Neural cell (in vitro differentiated cells): Measurements from ENCODE around the gene CFAP20DC.

Experiments
- EZH2 ChIP-seq: fragments of 200-600, 300-800 bp; shearing (Covaris generic), sonication (generic); IDR thresholded peaks from 2 replicates; pipeline ENCODE4 v1.6.1; 2014; ENCODE audit warnings: antibody characterized with exemption, low read length, borderline replicate concordance, mild to moderate bottlenecking; ENCODE audit not compliant: insufficient read depth, poor library complexity, severe bottlenecking
- POLR2AphosphoS5 ChIP-seq: IDR thresholded peaks from 2 replicates; pipeline ENCODE4 v1.6.1; 2012
- REST ChIP-seq: IDR thresholded peaks from 2 replicates; pipeline ENCODE4 v1.6.1; 2012; ENCODE audit warnings: borderline replicate concordance
- SMC3 ChIP-seq: fragments of 450-650 bp; conservative IDR thresholded peaks from 2 replicates; pipeline ENCODE4 v1.6.1; 2014; ENCODE audit warnings: antibody characterized with exemption, mild to moderate bottlenecking, moderate library complexity; ENCODE audit not compliant: poor library complexity
- TF ChIP-seq, protein P1 (sequence below): fragments of 450-650 bp; IDR thresholded peaks from 2 replicates; pipeline ENCODE4 v1.5.1; 2014; ENCODE audit warnings: antibody characterized with exemption, mild to moderate bottlenecking, moderate library complexity; ENCODE audit not compliant: poor library complexity, severe bottlenecking

GRCh38 chr3:59085976-59086375 lies 36.2 kb upstream of the CFAP20DC start:
- TF ChIP-seq, protein P1, sequence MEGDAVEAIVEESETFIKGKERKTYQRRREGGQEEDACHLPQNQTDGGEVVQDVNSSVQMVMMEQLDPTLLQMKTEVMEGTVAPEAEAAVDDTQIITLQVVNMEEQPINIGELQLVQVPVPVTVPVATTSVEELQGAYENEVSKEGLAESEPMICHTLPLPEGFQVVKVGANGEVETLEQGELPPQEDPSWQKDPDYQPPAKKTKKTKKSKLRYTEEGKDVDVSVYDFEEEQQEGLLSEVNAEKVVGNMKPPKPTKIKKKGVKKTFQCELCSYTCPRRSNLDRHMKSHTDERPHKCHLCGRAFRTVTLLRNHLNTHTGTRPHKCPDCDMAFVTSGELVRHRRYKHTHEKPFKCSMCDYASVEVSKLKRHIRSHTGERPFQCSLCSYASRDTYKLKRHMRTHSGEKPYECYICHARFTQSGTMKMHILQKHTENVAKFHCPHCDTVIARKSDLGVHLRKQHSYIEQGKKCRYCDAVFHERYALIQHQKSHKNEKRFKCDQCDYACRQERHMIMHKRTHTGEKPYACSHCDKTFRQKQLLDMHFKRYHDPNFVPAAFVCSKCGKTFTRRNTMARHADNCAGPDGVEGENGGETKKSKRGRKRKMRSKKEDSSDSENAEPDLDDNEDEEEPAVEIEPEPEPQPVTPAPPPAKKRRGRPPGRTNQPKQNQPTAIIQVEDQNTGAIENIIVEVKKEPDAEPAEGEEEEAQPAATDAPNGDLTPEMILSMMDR, result no peak
- TF ChIP-seq EZH2 (no peak), POLR2AphosphoS5 (no peak), SMC3 (no peak), REST (no peak)
